GM23248 (cell line): ENCODE measurements around the gene ARR3. TPM values are rescaled to one million over a fixed set of nuclear protein-coding genes. Genes with fewer than 3 reads are reported as not detected.

ENCODE experiments used
- DNase-seq: peaks from one replicate; pipeline ENCODE4 v3.0.0-alpha.2; 2015
- H2AFZ ChIP-seq: fragments of 200-600 bp; sonication (generic); 2 replicates; pipeline ENCODE4 v1.6.1; 2016; ENCODE audit warnings: antibody characterized with exemption
- H3F3A ChIP-seq: fragments of 200-600 bp; sonication (generic); 2 replicates; pipeline ENCODE4 v1.6.1; 2016; ENCODE audit warnings: mild to moderate bottlenecking, antibody characterized with exemption, mixed run types; ENCODE audit not compliant: insufficient read depth
- H3K27ac ChIP-seq: fragments of 200-600 bp; sonication (generic); 2 replicates; pipeline ENCODE4 v1.5.1; 2016; ENCODE audit warnings: mild to moderate bottlenecking
- H3K27me3 ChIP-seq: fragments of 200-600 bp; sonication (generic); replicated peaks from 2 replicates; pipeline ENCODE4 v1.6.1; 2016; ENCODE audit warnings: mild to moderate bottlenecking; ENCODE audit not compliant: insufficient read depth
- H3K36me3 ChIP-seq: fragments of 200-600 bp; sonication (generic); 2 replicates; pipeline ENCODE4 v1.6.1; 2016; ENCODE audit warnings: low read depth, mild to moderate bottlenecking
- H3K4me1 ChIP-seq: fragments of 200-600 bp; sonication (generic); 2 replicates; pipeline ENCODE4 v1.6.1; 2016; ENCODE audit warnings: mild to moderate bottlenecking; ENCODE audit not compliant: insufficient read depth
- H3K4me2 ChIP-seq: fragments of 200-600 bp; sonication (generic); one replicate; pipeline ENCODE4 v1.6.1; 2016; ENCODE audit warnings: mild to moderate bottlenecking; ENCODE audit not compliant: unreplicated experiment
- H3K4me3 ChIP-seq: fragments of 200-600 bp; sonication (generic); 2 replicates; pipeline ENCODE4 v1.5.1; 2016; ENCODE audit warnings: mild to moderate bottlenecking
- H3K79me2 ChIP-seq: fragments of 200-600 bp; sonication (generic); 2 replicates; pipeline ENCODE4 v1.6.1; 2016; ENCODE audit warnings: mild to moderate bottlenecking; ENCODE audit not compliant: insufficient read depth
- H3K9ac ChIP-seq: fragments of 200-600 bp; sonication (generic); 2 replicates; pipeline ENCODE4 v1.6.1; 2016; ENCODE audit warnings: mild to moderate bottlenecking
- H3K9me2 ChIP-seq: fragments of 200-600 bp; sonication (generic); 2 replicates; pipeline ENCODE4 v1.6.1; 2016; ENCODE audit warnings: mixed run types, mild to moderate bottlenecking, moderate library complexity; ENCODE audit not compliant: insufficient read depth
- H3K9me3 ChIP-seq: fragments of 200-600 bp; sonication (generic); one replicate; pipeline ENCODE4 v1.6.1; 2017; ENCODE audit warnings: low read depth
- H4K20me1 ChIP-seq: fragments of 200-600 bp; sonication (generic); 2 replicates; pipeline ENCODE4 v1.6.0; 2016; ENCODE audit not compliant: insufficient read depth
- EZH2 ChIP-seq: fragments of 200-600 bp; sonication (generic); IDR thresholded peaks from 2 replicates; pipeline ENCODE4 v1.6.1; 2018; ENCODE audit warnings: antibody characterized with exemption, mild to moderate bottlenecking; ENCODE audit not compliant: insufficient read depth, poor library complexity, severe bottlenecking
- EZH2phosphoT487 ChIP-seq: fragments of 200-600 bp; sonication (generic); IDR thresholded peaks from 2 replicates; pipeline ENCODE4 v1.6.1; 2018; ENCODE audit warnings: antibody characterized with exemption, moderate library complexity, mild to moderate bottlenecking, low read depth; ENCODE audit not compliant: insufficient read depth
- WGBS, 2 experiments: methylation state at CpG; one replicate each; pipeline ENCODE4 v1.1.6; 2015 to 2017; ENCODE audit warnings: low lambda C conversion rate in 2 of 2, low coverage in 1 of 2; ENCODE audit errors: missing lambda C conversion rate in 2 of 2; 5-methylcytosine and 5-hydroxymethylcytosine counted together
- in situ Hi-C: fragments of 300-500 bp; cut with MboI; formaldehyde crosslinking; loops from 2 replicates; pipeline ENCODE4 v1.15.0; 2020
- polyA plus RNA-seq: library from polyadenylated mRNA; unstranded; fragments of >200 nt; fragmentation: Nextera tagmentation; extraction: Ambion mirVana; gene quantifications from 2 replicates; pipeline ENCODE4 v1.2.1, GENCODE V29; 2016
- total RNA-seq: library from RNA; depleted of rRNA; stranded (reverse); fragments of >200 nt; shearing (Covaris generic); gene quantifications from 2 replicates; pipeline ENCODE4 v1.2.3, GENCODE V29; 2014; rRNA removed

ARR3 gene
- not detected in 2 replicates for total RNA-seq
- not detected in 2 replicates for polyA plus RNA-seq

DNA sequence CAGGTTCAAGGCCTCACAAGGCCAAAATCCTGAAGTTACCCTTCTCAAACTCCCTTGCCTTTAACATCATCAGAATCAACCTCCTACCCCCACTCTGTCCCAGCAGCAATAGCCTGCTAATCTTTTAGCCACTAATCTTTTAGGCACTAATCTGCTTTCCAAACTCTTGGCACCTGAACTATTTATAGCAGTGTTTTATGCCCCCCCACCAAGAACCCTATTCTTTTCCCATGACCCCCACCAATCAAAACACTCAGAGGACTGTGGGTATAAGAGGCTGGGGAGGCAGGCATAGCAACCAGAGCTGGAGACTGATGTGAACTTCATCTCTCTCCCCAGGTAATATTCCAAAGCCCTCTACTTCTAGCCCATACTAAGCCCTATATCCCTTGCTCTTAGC, at the start of gene ARR3:
TSS of gene ARR3 (plus strand) at position 301 of the 400 bp plus-strand sequence. CDS start 1,052 bp downstream, outside the sequence.
- Histone ChIP-seq H3F3A (no peaks in the 10 kb centered on the region), H3K4me3 (no peak within 1 kb of the TSS), H3K27me3 (no peaks in the 10 kb centered on the region), H3K9me2 (no peaks in the 10 kb centered on the region), H3K4me2 (no peak within 1 kb of the TSS), H3K36me3 (no peaks in the 10 kb centered on the region), H3K79me2 (no peaks in the 10 kb centered on the region), H3K4me1 (no peaks in the 10 kb centered on the region), H3K9me3 (no peaks in the 10 kb centered on the region), H2AFZ (no peak within 1 kb of the TSS), H4K20me1 (no peaks in the 10 kb centered on the region), H3K9ac (no peak within 1 kb of the TSS), H3K27ac (no peak within 1 kb of the TSS)
- in situ Hi-C loops, result no loop called here
- TF ChIP-seq EZH2phosphoT487 (no peak), EZH2 (no peak)
- no peak for DNase-seq

DNA sequence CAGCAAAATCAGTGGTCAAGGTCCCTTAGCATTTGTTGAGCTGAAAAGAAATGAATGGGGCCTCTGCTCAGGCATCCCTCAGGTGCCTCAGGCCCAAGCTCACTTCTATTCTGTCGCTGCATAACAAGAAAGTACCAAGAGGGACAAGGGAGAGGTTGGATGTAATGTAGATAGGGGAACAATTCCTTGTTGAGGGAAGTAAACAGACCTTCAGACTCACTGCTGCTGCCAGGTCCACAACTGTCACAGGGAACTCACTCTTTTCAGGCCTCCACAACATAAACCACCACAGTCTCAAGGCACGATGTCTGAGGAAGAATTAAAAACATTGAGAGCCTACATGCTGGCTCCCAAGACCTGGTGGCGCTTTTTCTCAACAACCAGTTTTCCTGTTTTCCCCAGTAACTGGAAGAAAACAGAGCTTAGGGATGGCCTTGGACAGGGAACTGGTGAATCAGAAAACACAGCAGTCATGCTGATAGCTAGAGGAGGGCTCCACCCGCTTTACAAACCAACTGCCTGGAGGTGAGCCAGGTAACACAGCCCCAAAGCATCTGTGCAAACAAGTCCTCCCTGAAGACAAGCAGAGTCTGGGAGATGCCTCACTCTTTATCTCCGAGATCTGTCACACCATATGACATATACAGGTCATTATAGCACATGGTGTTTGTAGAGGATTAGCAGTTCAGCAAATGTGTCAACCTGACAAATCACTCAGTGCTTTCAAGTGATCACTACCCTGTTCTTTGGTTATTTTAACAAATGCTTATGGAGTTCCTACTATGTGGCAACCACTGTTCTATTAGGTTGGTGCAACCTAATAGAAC, 48.0 kb upstream of the ARR3 start:
- Histone ChIP-seq H3K36me3 (no peaks in the 10 kb centered on the region), H3K4me2 (no peak overlapping the region), H4K20me1 (no peaks in the 10 kb centered on the region), H3K27ac (0 out of 2 replicates have a peak overlapping the region, but pooled peaks have one; percentile 6), H3K9ac (no peak overlapping the region), H3K4me1 (no peaks in the 10 kb centered on the region), H3K9me3 (no peaks in the 10 kb centered on the region), H3K79me2 (no peaks in the 10 kb centered on the region), H3K9me2 (no peaks in the 10 kb centered on the region), H3F3A (no peaks in the 10 kb centered on the region), H3K27me3 (no peaks in the 10 kb centered on the region), H3K4me3 (no peak overlapping the region), H2AFZ (no peak overlapping the region)
- TF ChIP-seq EZH2phosphoT487 (no peak), EZH2 (no peak)
- DNase-seq, result peak; percentile 59
- in situ Hi-C loops, result no loop called here
- WGBS, 2 experiments, result 55 to 56% methylated on average over 5 of the region's 5 CpGs

DNA sequence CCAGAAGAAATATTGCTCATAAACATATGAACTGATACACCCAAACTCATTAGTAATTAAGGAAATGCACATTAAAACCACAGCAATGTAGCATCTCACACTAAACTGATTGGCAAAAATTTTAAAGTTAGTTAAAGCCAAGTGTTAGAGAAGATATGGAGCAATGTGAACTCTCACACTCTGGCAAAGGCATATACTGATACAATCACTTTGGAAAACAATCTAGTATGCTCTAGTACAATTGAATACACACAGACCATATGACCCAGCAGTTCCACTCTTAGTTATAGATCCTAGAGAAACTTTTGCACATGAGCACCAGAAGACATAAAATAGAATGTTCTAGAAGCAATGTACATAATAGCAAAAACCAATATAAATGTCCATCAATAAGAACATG, 42.1 kb upstream of the ARR3 start:
- Histone ChIP-seq H3K9me2 (no peaks in the 10 kb centered on the region), H3K4me1 (no peaks in the 10 kb centered on the region), H3K79me2 (no peaks in the 10 kb centered on the region), H2AFZ (no peak overlapping the region), H3K4me2 (no peak overlapping the region), H3F3A (no peaks in the 10 kb centered on the region), H3K9me3 (no peaks in the 10 kb centered on the region), H3K27ac (no peak overlapping the region), H4K20me1 (no peaks in the 10 kb centered on the region), H3K4me3 (no peak overlapping the region), H3K9ac (no peak overlapping the region), H3K36me3 (no peaks in the 10 kb centered on the region), H3K27me3 (no peaks in the 10 kb centered on the region)
- no peak for TF ChIP-seq EZH2
- TF ChIP-seq EZH2phosphoT487, result no peak
- in situ Hi-C loops, result no loop called here
- no peak for DNase-seq

DNA sequence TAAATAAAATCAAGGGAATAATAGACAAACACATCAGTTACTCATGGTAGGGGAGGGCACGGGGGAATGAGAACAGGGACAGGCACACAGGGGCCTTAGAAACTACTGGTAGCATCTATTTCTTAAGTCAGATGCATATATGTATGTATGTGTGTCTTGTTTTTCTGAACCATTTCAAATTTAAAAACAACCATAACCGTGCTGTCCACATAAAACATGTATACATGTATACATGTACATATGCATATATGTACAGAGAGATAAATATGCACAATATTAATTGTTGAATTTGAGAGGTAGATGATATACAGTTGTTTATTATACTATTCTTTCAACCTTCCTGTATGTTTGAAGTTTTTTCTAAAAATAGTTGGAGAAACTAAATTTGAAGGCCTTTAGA, 41.4 kb upstream of the ARR3 start:
- no peak for DNase-seq
- Histone ChIP-seq H3K9me3 (no peaks in the 10 kb centered on the region), H3K4me3 (no peak overlapping the region), H3F3A (no peaks in the 10 kb centered on the region), H3K36me3 (no peaks in the 10 kb centered on the region), H4K20me1 (no peaks in the 10 kb centered on the region), H3K4me1 (no peaks in the 10 kb centered on the region), H2AFZ (no peak overlapping the region), H3K9me2 (no peaks in the 10 kb centered on the region), H3K9ac (no peak overlapping the region), H3K27ac (no peak overlapping the region), H3K79me2 (no peaks in the 10 kb centered on the region), H3K27me3 (no peaks in the 10 kb centered on the region), H3K4me2 (no peak overlapping the region)
- TF ChIP-seq EZH2phosphoT487, result no peak
- TF ChIP-seq EZH2, result no peak
- in situ Hi-C loops, result no loop called here
- WGBS, 2 experiments, result 38 to 53% methylated on average over 2 of the region's 2 CpGs
